Heart left ventricle (tissue), 16 donors: ENCODE results near the gene NUTF2. TPM values are rescaled to one million over a fixed set of nuclear protein-coding genes. Genes with fewer than 3 reads are reported as not detected.

ENCODE experiments used
- ATAC-seq, 4 donors: fragments of 200-7000 bp; cut with Tn5 transposase; one replicate each; pipeline ENCODE4 v1.9.1; 2020 to 2022; ENCODE audit warnings: moderate library complexity in 4 of 4, mild to moderate bottlenecking in 3 of 4, moderate number of reproducible peaks in 1 of 4
- DNase-seq, 5 donors: peaks; one replicate each; pipeline ENCODE4 v3.0.0-alpha.2; 2020
- H3K27ac ChIP-seq, 12 donors: fragments of 200-600 bp; sonication (generic) in 4 of 12; one replicate each; pipeline versions ENCODE4 v1.5.0 to v1.8.0; 2016 to 2022; ENCODE audit warnings: mild to moderate bottlenecking in 2 of 12
- H3K27me3 ChIP-seq, 9 donors: fragments of 200-600 bp; sonication (generic) in 2 of 9; one replicate each; pipeline versions ENCODE4 v1.5.1 to v1.8.0; 2016 to 2022; ENCODE audit warnings: mild to moderate bottlenecking in 3 of 9
- H3K36me3 ChIP-seq, 9 donors: fragments of 200-600 bp; sonication (generic) in 2 of 9; one replicate each; pipeline versions ENCODE4 v1.5.0 to v1.8.0; 2018 to 2022; ENCODE audit warnings: mild to moderate bottlenecking in 2 of 9
- H3K4me1 ChIP-seq, 12 donors: fragments of 200-600 bp; sonication (generic) in 4 of 12; one replicate each; pipeline versions ENCODE4 v1.5.0 to v1.8.0; 2016 to 2022; ENCODE audit warnings: mild to moderate bottlenecking in 3 of 12
- H3K4me3 ChIP-seq, 12 donors: fragments of 200-600 bp; sonication (generic) in 4 of 12; one replicate each; pipeline versions ENCODE4 v1.5.0 to v1.8.0; 2017 to 2022; ENCODE audit warnings: mild to moderate bottlenecking in 9 of 12, moderate library complexity in 4 of 12
- H3K9me3 ChIP-seq, 12 donors: fragments of 200-600 bp; sonication (generic) in 4 of 12; one replicate each; pipeline versions ENCODE4 v1.5.0 to v1.8.0; 2016 to 2022; ENCODE audit warnings: mild to moderate bottlenecking in 1 of 12
- POLR2A ChIP-seq, 2 donors: fragments of 450-650 bp; IDR thresholded peaks; one replicate each; pipeline ENCODE4 v1.6.1; 2017; ENCODE audit warnings: antibody characterized with exemption in 2 of 2, mild to moderate bottlenecking in 2 of 2, moderate library complexity in 2 of 2
- WGBS, 4 donors: extraction: QIAGEN DNeasy Blood & Tissue Kit in 2 of 4; methylation state at CpG; one replicate each; pipeline versions ENCODE4 v1.1.5 to v1.1.7; 2013 to 2018; 5-methylcytosine and 5-hydroxymethylcytosine counted together
- intact Hi-C, 10 donors: fragments of 100-400 bp; cut with DNase I; formaldehyde crosslinking; loops; one replicate each; pipeline versions ENCODE4 v1.11.1 to v1.14.2; 2022
- polyA plus RNA-seq, 2 donors: library from polyadenylated mRNA; stranded (reverse); fragments of 200-250 nt; gene quantifications; one replicate each; pipeline ENCODE4 v1.2.3, GENCODE V29; 2013
- total RNA-seq, 9 donors: library from RNA; depleted of rRNA in 2 of 9; stranded (reverse); fragments of >200 nt in 2 of 9; fragmentation: NEBNext Ultra II Directional in 3 of 9; extraction: Animal tissue kit (Norgen Biotek cat#: 25700) in 3 of 9; gene quantifications; one replicate each; pipeline versions ENCODE4 v1.1.0 to v1.2.4, GENCODE V29; 2016 to 2023
- TF ChIP-seq, protein P1 (sequence below), 12 donors: fragments of 200-600 bp; sonication (generic) in 4 of 12; IDR thresholded peaks; one replicate each; pipeline versions ENCODE4 v1.5.0 to v1.8.0; 2018 to 2022; ENCODE audit warnings: antibody characterized with exemption in 12 of 12, mild to moderate bottlenecking in 5 of 12
- donor health status: ischemic (EF 13 %, LVEDD 7.1; RV severe dilation, severe dysfunction).
- donor health status: healthy with polysubstance abuse.
- donor health status: DM: no; HTN: yes; CAD: no.
- donor health status: DM: no; HTN: no; CAD: no.
- donor health status: ischemic (EF 25% LVEDD 6.9; RV normal size, moderate dysfunction).
- donor health status: ischemic (EF 25% LVEDD 5.7; RV mildly dilated, moderate dysfunction).
- donor health status: healthy.
- donor health status: DM: yes; HTN: yes; CAD: no.
- donor health status: ischemic (EF 35%, LVEDD 5.7; RV mildly dilated, moderate dysfunction).
- donor health status: nonischemic (EF 11% LVEDD 7.7; RV severe dilation, severe dysfunction).
- donor health status: DM: yes; HTN: yes; CAD: no.
- donor health status: PGD.
- donor health status: ischemic (EF 29% LVEDD 5.4; RV normal size, mild dysfunction).
- donor health status: nonischemic (EF 23%, LVEDD 6.1; RV moderate dilation, normal function).

Gene NUTF2
- total and polyA plus RNA-seq, 11 donors, result 66.5 to 191 (median 93.9) TPM

GRCh38 chr16:67871256-67871655 is 24.5 kb downstream of the NUTF2 start:
- H3K36me3 ChIP-seq, result peaks cover 0 to 63% (median 57%) of the 10 kb centered on the region in 9 donors
- no peaks in the 10 kb centered on the region for H3K27me3 ChIP-seq
- H3K4me3 ChIP-seq, result no peak overlapping the region
- no peak for DNase-seq
- H3K9me3 ChIP-seq, result no peaks in the 10 kb centered on the region
- no peak for TF ChIP-seq POLR2A (IDR thresholded peaks at IDR 0.05)
- TF ChIP-seq, protein P1, sequence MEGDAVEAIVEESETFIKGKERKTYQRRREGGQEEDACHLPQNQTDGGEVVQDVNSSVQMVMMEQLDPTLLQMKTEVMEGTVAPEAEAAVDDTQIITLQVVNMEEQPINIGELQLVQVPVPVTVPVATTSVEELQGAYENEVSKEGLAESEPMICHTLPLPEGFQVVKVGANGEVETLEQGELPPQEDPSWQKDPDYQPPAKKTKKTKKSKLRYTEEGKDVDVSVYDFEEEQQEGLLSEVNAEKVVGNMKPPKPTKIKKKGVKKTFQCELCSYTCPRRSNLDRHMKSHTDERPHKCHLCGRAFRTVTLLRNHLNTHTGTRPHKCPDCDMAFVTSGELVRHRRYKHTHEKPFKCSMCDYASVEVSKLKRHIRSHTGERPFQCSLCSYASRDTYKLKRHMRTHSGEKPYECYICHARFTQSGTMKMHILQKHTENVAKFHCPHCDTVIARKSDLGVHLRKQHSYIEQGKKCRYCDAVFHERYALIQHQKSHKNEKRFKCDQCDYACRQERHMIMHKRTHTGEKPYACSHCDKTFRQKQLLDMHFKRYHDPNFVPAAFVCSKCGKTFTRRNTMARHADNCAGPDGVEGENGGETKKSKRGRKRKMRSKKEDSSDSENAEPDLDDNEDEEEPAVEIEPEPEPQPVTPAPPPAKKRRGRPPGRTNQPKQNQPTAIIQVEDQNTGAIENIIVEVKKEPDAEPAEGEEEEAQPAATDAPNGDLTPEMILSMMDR (IDR thresholded peaks at IDR 0.05), result no peak
- no peak for ATAC-seq
- peaks cover 6 to 36% (median 28%) of the 10 kb centered on the region in 12 donors for H3K4me1 ChIP-seq
- peak overlapping the region in 1 of 12 donors; percentile 90 for H3K27ac ChIP-seq
- intact Hi-C loops, result loop anchor here in 2 of 10 donors (5.0 kb wide), 1 partner anchor 39 kb away; no protein-coding TSS in a partner anchor
- WGBS, 4 donors, result 75 to 80% (median 78%) methylated on average over 3 of the region's 3 CpGs

GRCh38 chr16:67872131-67872630 is 25.4 kb downstream of the NUTF2 start:
- DNase-seq (no peak), ATAC-seq (no peak)
- Histone ChIP-seq H3K36me3 (peaks cover 0 to 63% (median 57%) of the 10 kb centered on the region in 9 donors), H3K9me3 (no peaks in the 10 kb centered on the region), H3K27ac (peak overlapping the region; percentile 37 to 90 (median 81)), H3K27me3 (no peaks in the 10 kb centered on the region), H3K4me1 (peaks cover 6 to 38% (median 28%) of the 10 kb centered on the region in 12 donors), H3K4me3 (peak overlapping the region in 9 of 12 donors; percentile 67 to 99 (median 89))
- 64 to 77% (median 75%) methylated on average over 2 of the region's 2 CpGs for WGBS, 4 donors
- intact Hi-C loops, result loop anchor here in 2 of 10 donors (5.0 kb wide), 1 partner anchor 40 kb away; no protein-coding TSS in a partner anchor
- no peak for TF ChIP-seq POLR2A (IDR thresholded peaks at IDR 0.05)
- TF ChIP-seq, protein P1 (IDR thresholded peaks at IDR 0.05), result no peak

- no peaks in the 10 kb centered on the region for H3K27me3 ChIP-seq
- H3K36me3 ChIP-seq, result peaks cover 0 to 63% (median 58%) of the 10 kb centered on the region in 9 donors
- no peaks in the 10 kb centered on the region for H3K9me3 ChIP-seq
- intact Hi-C loops, result loop anchor here in 2 of 10 donors (5.0 kb wide), 1 partner anchor 41 kb away; no protein-coding TSS in a partner anchor
- TF ChIP-seq POLR2A (IDR thresholded peaks at IDR 0.05), result peak in 1 of 2 donors; percentile 70
- TF ChIP-seq, protein P1 (IDR thresholded peaks at IDR 0.05), result no peak
- peak; percentile 87 to 93 (median 89) for DNase-seq
- peak; percentile 87 to 94 (median 93) for ATAC-seq
- peak within 1 kb of the TSS; percentile 67 to 99 (median 87) for H3K4me3 ChIP-seq
- peak within 1 kb of the TSS; percentile 37 to 90 (median 81) for H3K27ac ChIP-seq
- peaks cover 6 to 38% (median 28%) of the 10 kb centered on the region in 12 donors for H3K4me1 ChIP-seq
- 1 to 4% (median 3%) methylated on average over 32 to 72 of the region's 72 CpGs for WGBS, 4 donors
These were observed 26.1 kb downstream of the NUTF2 start, which contains the start of gene EDC4 for GRCh38 chr16:67872631-67873434. TSS of gene EDC4 (plus strand) at chr16:67873052. CDS start at chr16:67873262, 210 bp downstream.
